Skeletal muscle satellite cell (primary cell): ENCODE data around the gene EPHA7. TPM values are rescaled to one million over a fixed set of nuclear protein-coding genes. Genes with fewer than 3 reads are reported as not detected.

ENCODE experiments used
- H3K27me3 ChIP-seq: 2 replicates; pipeline ENCODE4 v1.7.0; 2013; ENCODE audit warnings: low read length; ENCODE audit not compliant: control insufficient read depth, insufficient read depth
- H3K36me3 ChIP-seq: 2 replicates; pipeline ENCODE4 v1.7.0; 2013; ENCODE audit warnings: mild to moderate bottlenecking, control low read depth, low read length; ENCODE audit not compliant: insufficient read depth
- H3K4me1 ChIP-seq: 2 replicates; pipeline ENCODE4 v1.7.0; 2013; ENCODE audit warnings: low read length; ENCODE audit not compliant: control insufficient read depth, insufficient read depth
- H3K4me2 ChIP-seq: 2 replicates; pipeline ENCODE4 v1.7.0; 2013; ENCODE audit warnings: mild to moderate bottlenecking, low read length
- H3K4me3 ChIP-seq: 2 replicates; pipeline ENCODE4 v1.7.0; 2013; ENCODE audit warnings: low read length
- H3K9ac ChIP-seq: 2 replicates; pipeline ENCODE4 v1.7.0; 2013; ENCODE audit warnings: mild to moderate bottlenecking, low read depth, low read length, moderate library complexity
- H3K9me3 ChIP-seq: replicated peaks from 2 replicates; pipeline ENCODE4 v1.7.0; 2013; ENCODE audit warnings: mild to moderate bottlenecking, control low read depth, low read length
- total RNA-seq: library from RNA; depleted of rRNA; stranded (reverse); fragments of >200 nt; gene quantifications from 2 replicates; pipeline ENCODE4 v1.2.3, GENCODE V29; 2012; rRNA removed

The EPHA7 gene
- 7.4 and 12.9 TPM in 2 replicates for total RNA-seq

- peaks cover 25% of the 10 kb centered on the region for H3K4me1 ChIP-seq
- no peaks in the 10 kb centered on the region for H3K9me3 ChIP-seq
- H3K27me3 ChIP-seq: peaks cover 60% of the 10 kb centered on the region
- no peaks in the 10 kb centered on the region for H3K36me3 ChIP-seq
- peak within 1 kb of the TSS; percentile 8 for H3K9ac ChIP-seq
- peak within 1 kb of the TSS; percentile 66 for H3K4me3 ChIP-seq
- peak within 1 kb of the TSS; percentile 81 for H3K4me2 ChIP-seq
Measured at GRCh38 chr6:93419304-93420162, at the start of gene EPHA7. Gene EPHA7 (minus strand): TSS chr6:93419559. CDS start chr6:93419341, 218 bp downstream.

- Histone ChIP-seq H3K9me3 (no peaks in the 10 kb centered on the region), H3K27me3 (no peaks in the 10 kb centered on the region), H3K4me1 (no peaks in the 10 kb centered on the region), H3K9ac (no peak overlapping the region), H3K4me2 (no peak overlapping the region), H3K36me3 (no peaks in the 10 kb centered on the region), H3K4me3 (no peak overlapping the region)
Measured at GRCh38 chr6:93468291-93468690, 48.9 kb upstream of the EPHA7 start.

- no peak overlapping the region for H3K4me3 ChIP-seq
- H3K4me1 ChIP-seq: no peaks in the 10 kb centered on the region
- H3K4me2 ChIP-seq: no peak overlapping the region
- no peaks in the 10 kb centered on the region for H3K27me3 ChIP-seq
- no peaks in the 10 kb centered on the region for H3K36me3 ChIP-seq
- no peaks in the 10 kb centered on the region for H3K9me3 ChIP-seq
- no peak overlapping the region for H3K9ac ChIP-seq
Measured at GRCh38 chr6:93454533-93454932, 35.2 kb upstream of the EPHA7 start.

GRCh38 chr6:93453956-93454355, 34.6 kb upstream of the EPHA7 start:
- no peaks in the 10 kb centered on the region for H3K27me3 ChIP-seq
- no peaks in the 10 kb centered on the region for H3K36me3 ChIP-seq
- no peak overlapping the region for H3K4me2 ChIP-seq
- no peak overlapping the region for H3K4me3 ChIP-seq
- no peaks in the 10 kb centered on the region for H3K9me3 ChIP-seq
- H3K9ac ChIP-seq: no peak overlapping the region
- H3K4me1 ChIP-seq: no peaks in the 10 kb centered on the region

- H3K9me3 ChIP-seq: no peaks in the 10 kb centered on the region
- H3K4me2 ChIP-seq: no peak overlapping the region
- no peak overlapping the region for H3K9ac ChIP-seq
- no peak overlapping the region for H3K4me3 ChIP-seq
- no peaks in the 10 kb centered on the region for H3K27me3 ChIP-seq
- H3K4me1 ChIP-seq: peaks cover 6% of the 10 kb centered on the region
- H3K36me3 ChIP-seq: no peaks in the 10 kb centered on the region
Measured at GRCh38 chr6:93447874-93448273, 28.5 kb upstream of the EPHA7 start.

- H3K9ac ChIP-seq: no peak overlapping the region
Measured at GRCh38 chr6:93437491-93437890, 18.1 kb upstream of the EPHA7 start.

GRCh38 chr6:93433592-93433991, 14.2 kb upstream of the EPHA7 start:
- H3K9ac ChIP-seq: no peak overlapping the region

More at GRCh38 chr6:93437491-93437890, 18.1 kb upstream of the EPHA7 start:
- no peak overlapping the region for H3K4me2 ChIP-seq
- H3K36me3 ChIP-seq: no peaks in the 10 kb centered on the region
- H3K9me3 ChIP-seq: no peaks in the 10 kb centered on the region
- no peaks in the 10 kb centered on the region for H3K27me3 ChIP-seq
- H3K4me1 ChIP-seq: no peaks in the 10 kb centered on the region
- no peak overlapping the region for H3K4me3 ChIP-seq

GRCh38 chr6:93424303-93425064, 5.1 kb upstream of the EPHA7 start:
- Histone ChIP-seq H3K27me3 (peaks cover 31% of the 10 kb centered on the region), H3K4me2 (no peak overlapping the region), H3K9ac (no peak overlapping the region), H3K4me1 (peaks cover 9% of the 10 kb centered on the region), H3K4me3 (no peak overlapping the region), H3K9me3 (no peaks in the 10 kb centered on the region), H3K36me3 (no peaks in the 10 kb centered on the region)

More at GRCh38 chr6:93433592-93433991, 14.2 kb upstream of the EPHA7 start:
- Histone ChIP-seq H3K4me3 (no peak overlapping the region), H3K4me1 (no peaks in the 10 kb centered on the region), H3K36me3 (no peaks in the 10 kb centered on the region), H3K4me2 (no peak overlapping the region), H3K9me3 (no peaks in the 10 kb centered on the region), H3K27me3 (no peaks in the 10 kb centered on the region)

- Histone ChIP-seq H3K4me3 (no peak overlapping the region), H3K27me3 (peaks cover 34% of the 10 kb centered on the region), H3K4me1 (peaks cover 9% of the 10 kb centered on the region), H3K9ac (no peak overlapping the region), H3K36me3 (no peaks in the 10 kb centered on the region), H3K9me3 (no peaks in the 10 kb centered on the region), H3K4me2 (no peak overlapping the region)
Measured at GRCh38 chr6:93423542-93423941, 4.2 kb upstream of the EPHA7 start.

GRCh38 chr6:93420163-93420795, 920 bp upstream of the EPHA7 start:
- Histone ChIP-seq H3K4me3 (peak overlapping the region; percentile 66), H3K9ac (no peak overlapping the region), H3K27me3 (peaks cover 60% of the 10 kb centered on the region), H3K36me3 (no peaks in the 10 kb centered on the region), H3K4me2 (peak overlapping the region; percentile 81), H3K9me3 (no peaks in the 10 kb centered on the region), H3K4me1 (peaks cover 25% of the 10 kb centered on the region)
